Keratinocyte (primary cell): ENCODE results near the gene ADGRB2. TPM values are rescaled to one million over a fixed set of nuclear protein-coding genes. Genes with fewer than 3 reads are reported as not detected.

Experiments
- DNase-seq: peaks from one replicate; pipeline ENCODE4 v3.0.0-alpha.2; 2011; ENCODE audit warnings: low read depth, missing footprints, low spot score
- FAIRE-seq: peaks from 2 replicates; lab custom pipeline; 2011; peaks lifted over from hg19 to GRCh38; lab: Jason Lieb, UNC
- H2AFZ ChIP-seq: 2 replicates; pipeline ENCODE4 v1.6.0; 2012; ENCODE audit warnings: low read length, control low read depth, inconsistent platforms; ENCODE audit not compliant: control insufficient read depth
- H3K27ac ChIP-seq: 2 replicates; pipeline ENCODE4 v1.5.1; 2011; ENCODE audit warnings: low read length; ENCODE audit not compliant: control insufficient read depth, insufficient read depth
- H3K27me3 ChIP-seq: 3 replicates; pipeline ENCODE4 v1.6.0; 2011; ENCODE audit warnings: low read length; ENCODE audit not compliant: control insufficient read depth, insufficient read depth; ENCODE audit errors: extremely low read depth
- H3K36me3 ChIP-seq, 2 experiments: 2 replicates in 1 of 2; 3 replicates in 1 of 2; pipeline ENCODE4 v1.5.1; 2011; ENCODE audit warnings: low read length in 2 of 2, mild to moderate bottlenecking in 1 of 2; ENCODE audit not compliant: control insufficient read depth in 2 of 2, insufficient read depth in 2 of 2; ENCODE audit errors: extremely low read depth in 1 of 2
- H3K4me1 ChIP-seq: 3 replicates; pipeline ENCODE4 v1.5.1; 2011; ENCODE audit warnings: low read length; ENCODE audit not compliant: control insufficient read depth, insufficient read depth; ENCODE audit errors: extremely low read depth
- H3K4me2 ChIP-seq: 3 replicates; pipeline ENCODE4 v1.6.0; 2011; ENCODE audit warnings: low read depth, low read length; ENCODE audit not compliant: control insufficient read depth, insufficient read depth; ENCODE audit errors: extremely low read depth
- H3K4me3 ChIP-seq, 3 experiments: fragments of 200-600 bp in 1 of 3; sonication (generic) in 1 of 3; 2 replicates in 2 of 3; 3 replicates in 1 of 3; pipeline ENCODE4 v1.5.1; 2011 to 2016; ENCODE audit warnings: low read length in 3 of 3, mild to moderate bottlenecking in 3 of 3, control low read depth in 2 of 3, inconsistent platforms in 1 of 3, low read depth in 1 of 3, mixed read lengths in 1 of 3, mixed run types in 1 of 3, moderate library complexity in 1 of 3; ENCODE audit not compliant: control insufficient read depth in 2 of 3, insufficient read depth in 2 of 3; ENCODE audit errors: extremely low read depth in 1 of 3
- H3K79me2 ChIP-seq: 2 replicates; pipeline ENCODE4 v1.6.0; 2012; ENCODE audit warnings: low read length; ENCODE audit not compliant: control insufficient read depth, insufficient read depth
- H3K9ac ChIP-seq: 3 replicates; pipeline ENCODE4 v1.6.0; 2011; ENCODE audit warnings: low read length; ENCODE audit not compliant: control insufficient read depth, insufficient read depth; ENCODE audit errors: extremely low read depth
- H3K9me1 ChIP-seq: 3 replicates; pipeline ENCODE4 v1.6.0; 2011; ENCODE audit warnings: low read length; ENCODE audit not compliant: control insufficient read depth, insufficient read depth; ENCODE audit errors: extremely low read depth
- H3K9me3 ChIP-seq: 2 replicates; pipeline ENCODE4 v1.5.1; 2012; ENCODE audit warnings: low read depth, low read length; ENCODE audit not compliant: control insufficient read depth
- H4K20me1 ChIP-seq: 3 replicates; pipeline ENCODE4 v1.6.0; 2011; ENCODE audit warnings: low read length; ENCODE audit not compliant: control insufficient read depth, insufficient read depth; ENCODE audit errors: extremely low read depth
- CTCF ChIP-seq, 3 experiments: IDR thresholded peaks in 1 of 3; conservative IDR thresholded peaks in 1 of 3; optimal IDR thresholded peaks in 1 of 3; 2 replicates in 2 of 3; 3 replicates in 1 of 3; pipeline versions ENCODE3 to v1.5.1; 2011; ENCODE audit warnings: low read length in 3 of 3, mild to moderate bottlenecking in 3 of 3, moderate library complexity in 2 of 3, control low read depth in 1 of 3, inconsistent platforms in 1 of 3; ENCODE audit not compliant: insufficient read depth in 2 of 3; ENCODE audit errors: extremely low read depth in 1 of 3
- EZH2 ChIP-seq: IDR thresholded peaks from one replicate; pipeline ENCODE4 v1.6.1; 2012; ENCODE audit warnings: inconsistent platforms, mild to moderate bottlenecking, low read length, moderate library complexity
- dilution Hi-C: fragments of 300-500 bp; cut with MboI; formaldehyde crosslinking; loops from one replicate; pipeline ENCODE4 v1.7.0; 2020; ENCODE audit warnings: low sequenced_read_pairs; ENCODE audit not compliant: extremely low pct_ligation_motif_present
- polyA plus RNA-seq, 5 experiments: library from polyadenylated mRNA; depleted of rRNA in 3 of 5; stranded (reverse) in 3 of 5; stranded (forward) in 1 of 5; unstranded in 1 of 5; fragments of >200 nt; gene quantifications; 1 replicate in 1 of 5; 2 replicates in 3 of 5; 3 replicates in 1 of 5; pipeline versions ENCODE4 v1.2.1 to v1.2.3, GENCODE V29; 2011 to 2012; ENCODE audit warnings: missing spikeins in 2 of 5, low read depth in 1 of 5, low replicate concordance in 1 of 5

The ADGRB2 gene
- polyA plus RNA-seq, 1 donor (not counting 4 experiments of a cell fraction or from before 2014, with no cell fraction given), result 0.68 TPM

DNA sequence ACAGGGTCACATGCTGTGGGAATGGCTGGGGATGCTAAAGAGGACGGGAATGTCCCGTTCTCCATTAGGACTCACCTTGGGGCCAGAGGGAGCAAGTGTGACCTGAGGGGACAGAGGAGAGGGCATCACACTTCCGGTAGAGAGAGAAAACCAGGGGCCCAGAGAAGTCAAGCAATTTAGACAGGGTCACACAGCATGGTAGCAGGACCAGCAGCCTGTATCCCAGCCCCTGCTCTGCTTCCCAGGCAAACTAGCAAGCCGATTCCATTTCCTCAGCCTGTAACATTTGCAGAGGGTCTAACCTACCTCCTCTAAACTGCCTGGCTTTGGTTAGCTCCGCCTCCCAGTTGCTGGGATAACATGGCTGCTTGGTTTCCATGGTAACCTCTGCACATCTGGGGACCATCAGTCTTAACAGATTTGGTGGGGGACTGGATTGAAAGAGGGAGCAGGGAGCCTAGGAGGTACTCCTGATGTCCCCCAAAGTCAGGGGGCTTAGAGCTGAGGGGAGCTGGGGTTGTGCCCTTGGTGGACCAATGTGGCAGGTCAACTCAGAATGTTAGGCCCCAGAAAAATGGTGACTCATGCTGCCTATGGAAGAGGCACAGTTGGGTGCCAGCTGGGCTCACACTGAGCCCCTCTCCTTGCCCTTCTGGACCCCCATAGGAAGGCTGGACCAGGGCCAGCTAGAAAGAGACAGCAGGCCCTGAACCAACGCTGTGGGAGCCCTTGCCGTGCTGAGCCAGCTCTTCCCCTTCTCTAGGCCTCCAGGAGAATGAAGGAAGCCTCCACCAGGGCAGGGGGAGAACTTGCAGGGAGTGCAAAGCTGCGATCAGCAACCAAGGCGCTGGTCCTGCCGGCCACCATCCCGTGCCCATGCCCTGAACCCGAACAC lies 69.8 kb downstream of the ADGRB2 start:
- Histone ChIP-seq H3K36me3 (peaks cover 60 to 70% of the 10 kb centered on the region in 2 experiments), H3K4me2 (no peak overlapping the region), H3K79me2 (no peaks in the 10 kb centered on the region), H3K27me3 (no peaks in the 10 kb centered on the region), H3K9me3 (no peaks in the 10 kb centered on the region), H3K9me1 (no peaks in the 10 kb centered on the region), H3K9ac (no peak overlapping the region), H3K4me1 (peaks cover 23% of the 10 kb centered on the region), H3K4me3 (no peak overlapping the region), H3K27ac (no peak overlapping the region), H4K20me1 (no peaks in the 10 kb centered on the region), H2AFZ (no peak overlapping the region)
- DNase-seq (no peak), FAIRE-seq (no peak)
- TF ChIP-seq EZH2 (no peak), CTCF (optimal IDR thresholded peaks at IDR 0.05 in 1 of 3, IDR thresholded peaks at IDR 0.05 in 1 of 3, conservative IDR thresholded peaks at IDR 0.05 in 1 of 3; ENCODE audit: extremely low read depth in 1 of 3, insufficient read depth in 2 of 3, low read length in 3 of 3) (no peak)
- dilution Hi-C loops, result no loop called here

GRCh38 chr1:31693231-31693630 lies 70.9 kb downstream of the ADGRB2 start:
- Histone ChIP-seq H3K4me1 (peaks cover 24% of the 10 kb centered on the region), H3K27me3 (no peaks in the 10 kb centered on the region), H2AFZ (no peak overlapping the region), H3K27ac (no peak overlapping the region), H3K4me3 (no peak overlapping the region), H4K20me1 (no peaks in the 10 kb centered on the region), H3K4me2 (no peak overlapping the region), H3K9me3 (no peaks in the 10 kb centered on the region), H3K9ac (no peak overlapping the region), H3K9me1 (no peaks in the 10 kb centered on the region), H3K36me3 (peaks cover 63 to 73% of the 10 kb centered on the region in 2 experiments), H3K79me2 (no peaks in the 10 kb centered on the region)
- TF ChIP-seq CTCF (optimal IDR thresholded peaks at IDR 0.05 in 1 of 3, IDR thresholded peaks at IDR 0.05 in 1 of 3, conservative IDR thresholded peaks at IDR 0.05 in 1 of 3; ENCODE audit: extremely low read depth in 1 of 3, insufficient read depth in 2 of 3, low read length in 3 of 3), result no peak
- TF ChIP-seq EZH2, result no peak
- DNase-seq, result no peak
- FAIRE-seq, result no peak
- dilution Hi-C loops, result no loop called here
